ENCODE data around the gene SORL1-AS1.
"Not testable (repeated sequence)": the region's sequence is repeated elsewhere in the genome, so short reads cannot be mapped to it uniquely, and the experiment has no call there.

The SORL1-AS1 gene

GRCh38 chr11:121412000-121412587, 40.7 kb downstream of the SORL1-AS1 start:
- DNase-seq (ENCODE audit: low spot score) (no peak), ATAC-seq (ENCODE audit: low read depth) (no peak)
- H3K4me1 ChIP-seq (ENCODE audit: insufficient read depth, poor library complexity, severe bottlenecking): peaks cover 13% of the 10 kb centered on the region
- H3K27me3 ChIP-seq (ENCODE audit: insufficient read depth, poor library complexity, severe bottlenecking): no peaks in the 10 kb centered on the region
- H3K27ac ChIP-seq (ENCODE audit: poor library complexity, severe bottlenecking): no peak overlapping the region
- TF ChIP-seq CTCF (IDR thresholded peaks at IDR 0.05; ENCODE audit: poor library complexity, severe bottlenecking): no peak
- H3K9me3 ChIP-seq (ENCODE audit: severe bottlenecking): no peaks in the 10 kb centered on the region
- no peak overlapping the region for H3K4me3 ChIP-seq (ENCODE audit: severe bottlenecking)
- no peaks in the 10 kb centered on the region for H3K36me3 ChIP-seq (ENCODE audit: low read depth)

GRCh38 chr11:121411330-121411729, 41.4 kb downstream of the SORL1-AS1 start:
- not testable (repeated sequence) for H3K4me1 ChIP-seq (ENCODE audit: insufficient read depth, poor library complexity, severe bottlenecking); H3K27ac ChIP-seq (ENCODE audit: poor library complexity, severe bottlenecking); H3K27me3 ChIP-seq (ENCODE audit: insufficient read depth, poor library complexity, severe bottlenecking); ATAC-seq (ENCODE audit: low read depth); H3K4me3 ChIP-seq (ENCODE audit: severe bottlenecking); DNase-seq (ENCODE audit: low spot score); H3K9me3 ChIP-seq (ENCODE audit: severe bottlenecking); H3K36me3 ChIP-seq (ENCODE audit: low read depth)

- H3K4me3 ChIP-seq (ENCODE audit: severe bottlenecking); ATAC-seq (ENCODE audit: low read depth); H3K27me3 ChIP-seq (ENCODE audit: insufficient read depth, poor library complexity, severe bottlenecking); H3K9me3 ChIP-seq (ENCODE audit: severe bottlenecking); H3K4me1 ChIP-seq (ENCODE audit: insufficient read depth, poor library complexity, severe bottlenecking); DNase-seq (ENCODE audit: low spot score); H3K27ac ChIP-seq (ENCODE audit: poor library complexity, severe bottlenecking); H3K36me3 ChIP-seq (ENCODE audit: low read depth): not testable (repeated sequence)
Measured at GRCh38 chr11:121410041-121410440, 42.7 kb downstream of the SORL1-AS1 start.

GRCh38 chr11:121408830-121409229, 43.9 kb downstream of the SORL1-AS1 start:
- Histone ChIP-seq H3K36me3 (ENCODE audit: low read depth) (no peaks in the 10 kb centered on the region), H3K27me3 (ENCODE audit: insufficient read depth, poor library complexity, severe bottlenecking) (no peaks in the 10 kb centered on the region), H3K4me3 (ENCODE audit: severe bottlenecking) (no peak overlapping the region), H3K4me1 (ENCODE audit: insufficient read depth, poor library complexity, severe bottlenecking) (no peaks in the 10 kb centered on the region), H3K27ac (ENCODE audit: poor library complexity, severe bottlenecking) (no peak overlapping the region), H3K9me3 (ENCODE audit: severe bottlenecking) (no peaks in the 10 kb centered on the region)
- no peak for TF ChIP-seq CTCF (IDR thresholded peaks at IDR 0.05; ENCODE audit: poor library complexity, severe bottlenecking)
- ATAC-seq (ENCODE audit: low read depth) (no peak), DNase-seq (ENCODE audit: low spot score) (no peak)

- H3K27ac ChIP-seq (ENCODE audit: poor library complexity, severe bottlenecking): no peak overlapping the region
Measured at GRCh38 chr11:121406291-121406690, 46.5 kb downstream of the SORL1-AS1 start.

More at GRCh38 chr11:121406291-121406690, 46.5 kb downstream of the SORL1-AS1 start:
- no peaks in the 10 kb centered on the region for H3K9me3 ChIP-seq (ENCODE audit: severe bottlenecking)
- H3K27me3 ChIP-seq (ENCODE audit: insufficient read depth, poor library complexity, severe bottlenecking): no peaks in the 10 kb centered on the region
- TF ChIP-seq CTCF (IDR thresholded peaks at IDR 0.05; ENCODE audit: poor library complexity, severe bottlenecking): no peak
- DNase-seq (ENCODE audit: low spot score) (no peak), ATAC-seq (ENCODE audit: low read depth) (no peak)
- no peak overlapping the region for H3K4me3 ChIP-seq (ENCODE audit: severe bottlenecking)
- no peaks in the 10 kb centered on the region for H3K4me1 ChIP-seq (ENCODE audit: insufficient read depth, poor library complexity, severe bottlenecking)
- no peaks in the 10 kb centered on the region for H3K36me3 ChIP-seq (ENCODE audit: low read depth)

Data from RWPE2 (cell line).